IPS-18c (cell line): ENCODE data around the gene CLEC3B.

ENCODE experiments used
- H3K4me3 ChIP-seq: 2 replicates; pipeline ENCODE4 v1.7.0; 2013; ENCODE audit warnings: low read depth, mild to moderate bottlenecking, low read length, moderate library complexity; ENCODE audit not compliant: insufficient read depth
- H3K9me3 ChIP-seq: one replicate; pipeline ENCODE4 v1.6.1; 2013; ENCODE audit warnings: mild to moderate bottlenecking, low read length, moderate library complexity; ENCODE audit not compliant: control insufficient read depth, insufficient read depth

The CLEC3B gene

DNA sequence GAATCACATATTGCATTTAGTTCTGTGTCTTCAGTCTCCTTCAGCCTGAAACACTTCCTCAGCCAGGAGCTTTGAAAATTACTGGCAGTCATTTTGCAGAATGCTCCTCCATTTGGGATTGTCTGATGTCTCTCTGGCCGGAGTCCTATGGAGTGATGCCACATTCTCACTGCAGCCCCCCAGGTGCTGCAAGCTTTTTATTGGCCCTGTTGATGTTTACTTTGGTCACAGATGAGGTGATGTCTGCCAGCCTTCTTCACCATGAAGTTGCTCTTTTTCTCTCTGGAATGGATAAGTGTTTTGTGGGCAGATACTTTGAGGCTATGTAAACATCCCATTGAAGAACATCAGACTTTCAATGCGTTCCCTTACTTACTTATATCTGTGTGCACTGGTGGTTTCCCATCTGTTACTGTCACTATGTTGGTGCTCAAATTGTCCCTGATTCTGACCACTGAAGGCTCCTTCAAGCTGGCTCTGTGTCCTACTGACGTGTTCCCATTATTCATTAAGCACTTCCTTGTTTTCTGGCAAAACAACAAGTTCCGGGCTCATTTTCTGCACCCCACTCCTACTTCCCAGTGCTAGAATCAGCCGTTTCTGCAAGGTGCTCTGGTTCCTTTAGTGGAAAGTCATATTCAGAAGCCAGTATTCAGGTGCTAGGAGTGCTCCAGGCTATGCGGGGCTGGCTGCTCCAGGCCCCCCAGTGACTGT lies 1.4 kb upstream of the CLEC3B start:
- Histone ChIP-seq H3K4me3 (no peak overlapping the region), H3K9me3 (no peaks in the 10 kb centered on the region)

DNA sequence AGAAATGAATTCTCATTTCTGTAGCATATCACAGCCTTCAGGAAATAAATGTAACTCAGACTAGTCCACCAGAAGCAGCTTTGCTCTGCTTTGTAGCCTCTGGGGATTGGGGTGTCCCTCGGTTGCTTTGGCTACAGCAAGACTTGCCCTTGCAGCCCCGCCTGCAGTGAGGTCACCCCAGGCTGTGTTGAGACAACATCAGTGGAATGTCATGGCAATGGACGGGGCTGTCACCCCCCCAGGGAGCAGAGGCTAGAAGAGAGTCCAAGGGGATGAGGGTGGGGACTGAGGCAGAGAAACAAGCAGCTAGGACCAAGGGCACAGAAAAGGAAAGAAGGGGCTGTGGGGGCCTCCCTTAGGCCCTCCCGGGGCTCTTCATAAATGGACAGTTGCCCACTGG lies 854 bp downstream of the CLEC3B start:
- Histone ChIP-seq H3K9me3 (peaks cover 4% of the 10 kb centered on the region), H3K4me3 (no peak overlapping the region)

DNA sequence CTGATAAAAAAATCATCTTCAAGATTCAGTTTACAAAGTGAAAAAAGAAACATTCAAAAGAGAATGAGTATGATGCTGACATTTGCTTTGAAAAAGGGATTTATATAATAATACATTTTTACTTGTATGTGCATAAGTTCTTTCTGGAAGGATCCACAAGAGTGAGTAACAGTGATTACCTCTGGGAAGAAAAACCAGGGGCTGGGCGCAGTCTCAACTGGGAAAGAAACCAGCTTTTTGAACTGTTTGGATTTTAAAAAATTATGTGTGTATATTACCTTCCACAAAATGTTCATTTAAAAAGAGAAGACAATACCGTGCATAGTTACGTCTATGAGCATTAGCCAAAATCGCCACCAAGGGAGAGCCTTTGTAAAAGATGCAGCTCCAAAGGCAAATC lies 1.3 kb downstream of the CLEC3B start:
- H3K9me3 ChIP-seq, result peaks cover 4% of the 10 kb centered on the region
- no peak overlapping the region for H3K4me3 ChIP-seq

DNA sequence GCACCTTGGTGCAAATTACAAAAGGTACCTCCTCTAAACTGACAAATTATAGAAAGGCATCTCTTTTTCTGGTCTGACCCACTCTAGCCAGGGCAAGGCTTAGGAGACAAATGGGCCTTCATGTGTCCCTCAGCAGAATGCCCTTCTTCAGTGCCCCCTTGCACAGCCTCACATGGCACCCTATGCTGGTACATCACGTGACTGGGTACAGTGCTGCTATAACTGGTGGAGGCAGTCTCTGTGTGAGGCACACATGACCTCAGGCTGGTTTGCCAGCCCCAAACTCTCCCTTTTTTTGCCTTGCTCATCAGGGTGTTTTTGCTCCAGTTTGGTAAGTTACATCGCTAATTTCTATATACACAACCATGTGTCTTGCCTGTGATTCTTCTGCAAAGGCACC lies 3.1 kb downstream of the CLEC3B start:
- H3K4me3 ChIP-seq, result no peak overlapping the region

GRCh38 chr3:45029661-45030060 lies 3.6 kb downstream of the CLEC3B start:
- H3K9me3 ChIP-seq, result peaks cover 4% of the 10 kb centered on the region
- H3K4me3 ChIP-seq, result no peak overlapping the region

More for the DNA sequence above, 3.1 kb downstream of the CLEC3B start:
- peaks cover 4% of the 10 kb centered on the region for H3K9me3 ChIP-seq

GRCh38 chr3:45031531-45031930 lies 5.4 kb downstream of the CLEC3B start:
- Histone ChIP-seq H3K9me3 (peaks cover 4% of the 10 kb centered on the region), H3K4me3 (no peak overlapping the region)

GRCh38 chr3:45032113-45032512 lies 6.0 kb downstream of the CLEC3B start:
- no peak overlapping the region for H3K4me3 ChIP-seq
- peaks cover 4% of the 10 kb centered on the region for H3K9me3 ChIP-seq

GRCh38 chr3:45033791-45034190 lies 7.7 kb downstream of the CLEC3B start:
- H3K9me3 ChIP-seq, result peaks cover 4% of the 10 kb centered on the region

DNA sequence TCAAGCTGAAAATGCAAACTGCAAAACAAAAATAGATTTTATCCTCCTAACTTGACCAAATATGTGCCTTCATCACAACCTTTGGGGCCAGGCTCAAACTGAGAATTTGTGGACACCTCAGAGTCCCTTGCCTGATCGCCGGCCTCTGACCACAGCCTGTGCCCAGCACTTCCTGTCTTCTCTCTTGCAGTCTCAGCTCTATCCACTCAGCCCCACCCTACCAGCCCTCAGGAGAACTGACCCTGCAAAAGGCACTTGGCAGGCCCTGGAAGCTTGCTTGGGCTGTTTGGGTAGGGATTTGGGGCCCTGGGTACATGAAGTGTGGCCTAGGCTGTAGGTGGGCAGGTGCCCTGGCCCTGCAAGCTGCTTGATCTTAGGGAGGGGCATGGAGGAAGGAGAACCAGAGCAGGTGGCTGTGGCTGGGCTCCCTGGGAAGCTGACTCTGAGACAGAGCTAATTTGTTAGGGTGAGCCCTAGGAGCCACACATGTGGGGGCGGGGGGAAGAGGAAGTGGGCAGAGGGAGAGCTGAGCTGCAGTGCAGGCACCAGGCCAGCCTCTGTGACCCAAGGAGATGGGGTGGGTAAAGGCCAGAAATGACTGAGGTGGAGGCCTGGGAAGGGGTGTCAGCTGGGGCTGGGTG lies 8.6 kb downstream of the CLEC3B start:
- Histone ChIP-seq H3K9me3 (peaks cover 4% of the 10 kb centered on the region), H3K4me3 (no peak overlapping the region)

More at GRCh38 chr3:45033791-45034190, 7.7 kb downstream of the CLEC3B start:
- no peak overlapping the region for H3K4me3 ChIP-seq

DNA sequence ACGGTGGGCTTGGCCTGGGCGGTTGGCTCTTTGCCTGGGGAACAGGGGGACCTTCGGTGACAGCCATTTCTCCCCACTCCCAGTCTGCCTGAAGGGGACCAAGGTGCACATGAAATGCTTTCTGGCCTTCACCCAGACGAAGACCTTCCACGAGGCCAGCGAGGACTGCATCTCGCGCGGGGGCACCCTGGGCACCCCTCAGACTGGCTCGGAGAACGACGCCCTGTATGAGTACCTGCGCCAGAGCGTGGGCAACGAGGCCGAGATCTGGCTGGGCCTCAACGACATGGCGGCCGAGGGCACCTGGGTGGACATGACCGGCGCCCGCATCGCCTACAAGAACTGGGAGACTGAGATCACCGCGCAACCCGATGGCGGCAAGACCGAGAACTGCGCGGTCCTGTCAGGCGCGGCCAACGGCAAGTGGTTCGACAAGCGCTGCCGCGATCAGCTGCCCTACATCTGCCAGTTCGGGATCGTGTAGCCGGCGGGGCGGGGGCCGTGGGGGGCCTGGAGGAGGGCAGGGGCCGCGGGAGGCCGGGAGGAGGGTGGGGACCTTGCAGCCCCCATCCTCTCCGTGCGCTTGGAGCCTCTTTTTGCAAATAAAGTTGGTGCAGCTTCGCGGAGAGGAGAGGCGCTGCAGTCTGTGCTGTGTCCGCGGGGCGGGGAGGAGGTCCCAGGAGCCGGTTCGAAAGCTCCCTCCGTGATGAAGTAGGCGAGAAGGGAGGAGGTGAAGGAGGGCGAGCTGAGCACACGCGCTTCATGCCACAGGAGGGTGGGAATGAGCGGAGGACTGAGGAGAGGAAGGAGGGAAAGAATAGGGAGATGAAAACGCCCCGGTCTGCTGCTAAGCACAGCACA lies 9.6 kb downstream of the CLEC3B start:
- Histone ChIP-seq H3K4me3 (peak overlapping the region; percentile 11; the same call in 1 of the 2 replicates), H3K9me3 (no peaks in the 10 kb centered on the region)

GRCh38 chr3:45037720-45038455 lies 11.8 kb downstream of the CLEC3B start:
- no peak overlapping the region for H3K4me3 ChIP-seq
- H3K9me3 ChIP-seq, result no peaks in the 10 kb centered on the region

GRCh38 chr3:45041666-45042065 lies 15.6 kb downstream of the CLEC3B start:
- no peaks in the 10 kb centered on the region for H3K9me3 ChIP-seq
- no peak overlapping the region for H3K4me3 ChIP-seq

- Histone ChIP-seq H3K4me3 (no peak overlapping the region), H3K9me3 (no peaks in the 10 kb centered on the region)
These were observed 16.1 kb downstream of the CLEC3B start for GRCh38 chr3:45042162-45042561.

- H3K9me3 ChIP-seq, result no peaks in the 10 kb centered on the region
- H3K4me3 ChIP-seq, result no peak overlapping the region
These were observed 17.7 kb downstream of the CLEC3B start for GRCh38 chr3:45043728-45044299.

GRCh38 chr3:45048244-45048643 lies 22.1 kb downstream of the CLEC3B start:
- Histone ChIP-seq H3K9me3 (no peaks in the 10 kb centered on the region), H3K4me3 (no peak overlapping the region)

- H3K9me3 ChIP-seq, result no peaks in the 10 kb centered on the region
- no peak overlapping the region for H3K4me3 ChIP-seq
These were observed 23.7 kb downstream of the CLEC3B start for GRCh38 chr3:45049807-45050206.

- no peak overlapping the region for H3K4me3 ChIP-seq
- H3K9me3 ChIP-seq, result no peaks in the 10 kb centered on the region
These were observed 25.6 kb downstream of the CLEC3B start for GRCh38 chr3:45051685-45052084.
